ENCODE measurements around the gene IFT52.

GRCh38 chr20:43563991-43564390 is 26.7 kb upstream of the IFT52 start:
- TF ChIP-seq CTCF (conservative IDR thresholded peaks at IDR 0.05; ENCODE audit: low read length) (no peak), EZH2phosphoT487 (IDR thresholded peaks at IDR 0.05; ENCODE audit: borderline replicate concordance, low read depth, low read length) (no peak)

Measured in OCI-LY7 (cell line).